ENCODE results near the gene ERCC6L2.

DNA sequence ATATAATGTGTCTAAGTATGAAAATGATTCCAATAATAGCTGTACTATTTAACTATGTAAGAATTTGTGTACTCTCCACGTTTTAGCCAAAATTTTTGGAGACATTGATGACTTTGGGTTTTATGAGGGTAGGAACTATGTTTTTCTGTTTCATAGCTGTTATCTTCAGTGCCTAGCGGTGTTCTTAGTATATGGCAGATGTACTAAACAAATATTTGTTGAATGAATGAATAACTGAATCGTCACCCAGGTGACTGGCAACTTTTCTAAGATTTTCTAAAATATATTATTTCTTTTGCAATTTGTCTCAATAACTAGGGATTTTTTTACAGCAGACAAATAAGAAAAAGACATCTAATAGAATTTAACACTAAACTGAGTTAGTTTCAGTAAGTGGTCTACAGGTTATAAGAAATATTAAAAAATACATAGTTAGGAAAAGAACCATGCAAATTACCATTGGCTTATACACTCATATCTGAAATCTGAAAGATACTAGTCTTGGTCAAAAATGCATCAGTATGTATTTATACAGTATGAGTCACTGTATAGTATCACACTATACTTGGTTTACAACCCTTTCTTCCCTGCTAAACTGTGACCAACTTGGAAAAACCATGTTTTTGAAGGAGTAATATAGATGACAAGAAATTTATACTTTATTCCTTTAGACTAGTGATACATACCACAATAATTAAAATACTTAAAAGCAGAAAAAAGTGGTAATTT is 10.5 kb upstream of the ERCC6L2 start:
- TF ChIP-seq BACH2 (CRISPR knock-in tag; IDR thresholded peaks at IDR 0.05; ENCODE audit: borderline replicate concordance) = no peak
- no peak for TF ChIP-seq GLIS3 (CRISPR knock-in tag; IDR thresholded peaks at IDR 0.05)
- TF ChIP-seq ISL1 (CRISPR knock-in tag; IDR thresholded peaks at IDR 0.05) = no peak
- TF ChIP-seq SNAI2 (CRISPR knock-in tag; IDR thresholded peaks at IDR 0.05) = no peak
- TF ChIP-seq TCF4 (CRISPR knock-in tag; IDR thresholded peaks at IDR 0.05; ENCODE audit: borderline replicate concordance) = no peak
- TF ChIP-seq, protein P1, sequence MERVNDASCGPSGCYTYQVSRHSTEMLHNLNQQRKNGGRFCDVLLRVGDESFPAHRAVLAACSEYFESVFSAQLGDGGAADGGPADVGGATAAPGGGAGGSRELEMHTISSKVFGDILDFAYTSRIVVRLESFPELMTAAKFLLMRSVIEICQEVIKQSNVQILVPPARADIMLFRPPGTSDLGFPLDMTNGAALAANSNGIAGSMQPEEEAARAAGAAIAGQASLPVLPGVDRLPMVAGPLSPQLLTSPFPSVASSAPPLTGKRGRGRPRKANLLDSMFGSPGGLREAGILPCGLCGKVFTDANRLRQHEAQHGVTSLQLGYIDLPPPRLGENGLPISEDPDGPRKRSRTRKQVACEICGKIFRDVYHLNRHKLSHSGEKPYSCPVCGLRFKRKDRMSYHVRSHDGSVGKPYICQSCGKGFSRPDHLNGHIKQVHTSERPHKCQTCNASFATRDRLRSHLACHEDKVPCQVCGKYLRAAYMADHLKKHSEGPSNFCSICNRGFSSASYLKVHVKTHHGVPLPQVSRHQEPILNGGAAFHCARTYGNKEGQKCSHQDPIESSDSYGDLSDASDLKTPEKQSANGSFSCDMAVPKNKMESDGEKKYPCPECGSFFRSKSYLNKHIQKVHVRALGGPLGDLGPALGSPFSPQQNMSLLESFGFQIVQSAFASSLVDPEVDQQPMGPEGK (CRISPR knock-in tag; IDR thresholded peaks at IDR 0.05; ENCODE audit: borderline replicate concordance) = no peak
- no peak for TF ChIP-seq ZNF8 (CRISPR knock-in tag; IDR thresholded peaks at IDR 0.05)
- TF ChIP-seq ZNF565 (CRISPR knock-in tag; conservative IDR thresholded peaks at IDR 0.05; ENCODE audit: low read depth) = no peak
- no peak for TF ChIP-seq CSDC2 (CRISPR knock-in tag; IDR thresholded peaks at IDR 0.05)
- TF ChIP-seq ARNTL (CRISPR knock-in tag; IDR thresholded peaks at IDR 0.05; ENCODE audit: borderline replicate concordance, low read depth) = no peak
- TF ChIP-seq PPARA (CRISPR knock-in tag; IDR thresholded peaks at IDR 0.05; ENCODE audit: borderline replicate concordance) = no peak
